NT2/D1 (cell line): Measurements from ENCODE around the gene SPAG5.

Source experiments
- DNase-seq: peaks from one replicate; pipeline ENCODE4 v3.0.0-alpha.2; 2011; ENCODE audit warnings: low read depth, low spot score
- H3K27me3 ChIP-seq: 2 replicates; pipeline ENCODE4 v1.6.0; 2011; ENCODE audit warnings: mild to moderate bottlenecking; ENCODE audit not compliant: insufficient read length, insufficient read depth
- H3K36me3 ChIP-seq: 2 replicates; pipeline ENCODE4 v1.6.1; 2011; ENCODE audit warnings: mild to moderate bottlenecking, low read length, mixed read lengths; ENCODE audit not compliant: insufficient read depth, insufficient read length
- H3K4me1 ChIP-seq: 2 replicates; pipeline ENCODE4 v1.5.1; 2011; ENCODE audit not compliant: insufficient read depth, insufficient read length
- H3K4me3 ChIP-seq: 2 replicates; pipeline ENCODE4 v1.5.1; 2011; ENCODE audit warnings: low read depth; ENCODE audit not compliant: insufficient read length
- H3K9ac ChIP-seq: 2 replicates; pipeline ENCODE4 v1.6.0; 2011; ENCODE audit warnings: low read depth; ENCODE audit not compliant: insufficient read length
- H3K9me3 ChIP-seq: 2 replicates; pipeline ENCODE4 v1.5.1; 2011; ENCODE audit warnings: mild to moderate bottlenecking, low read length; ENCODE audit not compliant: insufficient read depth
- SUZ12 ChIP-seq: IDR thresholded peaks from 2 replicates; pipeline ENCODE4 v1.6.1; 2011; ENCODE audit not compliant: insufficient read length, insufficient read depth; ENCODE audit errors: extremely low read depth
- YY1 ChIP-seq: IDR thresholded peaks from 2 replicates; pipeline ENCODE4 v1.6.1; 2011; ENCODE audit not compliant: insufficient read length, insufficient read depth
- ZNF274 ChIP-seq: IDR thresholded peaks from 2 replicates; pipeline ENCODE4 v1.6.1; 2011; ENCODE audit warnings: mild to moderate bottlenecking, low read depth, low read length

SPAG5 gene

GRCh38 chr17:28575126-28575795, 23.6 kb downstream of the SPAG5 start:
- Histone ChIP-seq H3K36me3 (peaks cover 55% of the 10 kb centered on the region), H3K9ac (no peak overlapping the region), H3K4me3 (no peak overlapping the region), H3K4me1 (peaks cover 12% of the 10 kb centered on the region), H3K9me3 (no peaks in the 10 kb centered on the region), H3K27me3 (peaks cover 7% of the 10 kb centered on the region)
- TF ChIP-seq YY1 (no peak), ZNF274 (no peak), SUZ12 (no peak)
- DNase-seq, result no peak

DNA sequence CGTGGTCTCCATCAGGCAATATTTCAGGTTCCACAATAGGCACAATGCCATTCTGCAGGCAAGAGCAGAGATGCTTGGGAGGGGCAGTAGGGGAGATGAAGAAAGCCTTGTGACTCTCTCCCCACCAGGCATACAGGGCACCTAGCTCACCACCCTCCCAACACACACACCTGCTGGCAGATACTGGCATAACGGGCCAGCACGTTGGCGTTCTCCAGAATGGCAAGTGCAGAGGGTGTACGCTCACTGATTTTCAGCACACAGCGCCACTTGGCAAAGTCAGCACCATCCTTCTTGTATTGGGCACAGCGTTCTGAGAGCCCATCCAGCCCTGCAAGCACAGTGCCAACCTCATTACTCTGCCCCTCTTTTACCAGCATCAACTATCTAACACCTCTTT, 24.3 kb downstream of the SPAG5 start:
- Histone ChIP-seq H3K9ac (no peak overlapping the region), H3K9me3 (no peaks in the 10 kb centered on the region), H3K4me1 (peaks cover 12% of the 10 kb centered on the region), H3K4me3 (no peak overlapping the region), H3K27me3 (peaks cover 7% of the 10 kb centered on the region), H3K36me3 (peaks cover 51% of the 10 kb centered on the region)
- TF ChIP-seq SUZ12 (no peak), ZNF274 (no peak), YY1 (no peak)
- no peak for DNase-seq

DNA sequence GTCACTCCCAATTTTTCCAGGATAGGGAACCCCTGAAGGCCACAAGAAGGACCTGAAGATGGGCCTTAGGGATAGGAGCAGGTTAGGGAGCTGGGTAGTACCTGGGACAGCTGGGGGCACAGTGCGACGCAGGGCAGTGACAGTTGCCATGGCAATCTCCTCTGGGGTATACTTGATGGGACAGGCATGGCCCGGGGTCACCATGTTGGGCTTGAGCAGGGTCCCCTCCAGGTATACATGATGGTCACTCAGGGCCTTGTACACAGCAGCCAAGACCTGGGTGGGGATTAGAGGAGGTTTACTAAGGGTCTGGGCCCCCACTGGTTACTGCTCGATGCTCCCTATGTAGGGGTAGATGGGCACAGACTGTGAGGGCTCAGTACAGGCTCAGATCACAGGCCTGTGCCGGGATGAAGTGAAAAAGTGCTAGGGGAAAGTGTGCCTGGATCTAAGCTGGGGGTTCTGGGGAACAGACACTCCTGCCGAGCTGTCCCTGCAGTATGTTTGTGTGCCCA, 24.8 kb downstream of the SPAG5 start:
- no peak for DNase-seq
- H3K36me3 ChIP-seq, result peaks cover 47% of the 10 kb centered on the region
- H3K9me3 ChIP-seq, result no peaks in the 10 kb centered on the region
- no peak overlapping the region for H3K4me3 ChIP-seq
- no peak for TF ChIP-seq ZNF274
- TF ChIP-seq YY1, result no peak
- TF ChIP-seq SUZ12, result no peak
- no peak overlapping the region for H3K9ac ChIP-seq
- peaks cover 7% of the 10 kb centered on the region for H3K27me3 ChIP-seq
- peaks cover 12% of the 10 kb centered on the region for H3K4me1 ChIP-seq

GRCh38 chr17:28573521-28573920, 25.3 kb downstream of the SPAG5 start:
- TF ChIP-seq YY1 (no peak), SUZ12 (no peak), ZNF274 (no peak)
- peaks cover 7% of the 10 kb centered on the region for H3K27me3 ChIP-seq
- H3K4me1 ChIP-seq, result peaks cover 12% of the 10 kb centered on the region
- H3K9ac ChIP-seq, result no peak overlapping the region
- DNase-seq, result no peak
- no peaks in the 10 kb centered on the region for H3K9me3 ChIP-seq
- H3K4me3 ChIP-seq, result no peak overlapping the region
- H3K36me3 ChIP-seq, result peaks cover 42% of the 10 kb centered on the region

- Histone ChIP-seq H3K27me3 (peaks cover 7% of the 10 kb centered on the region), H3K36me3 (peaks cover 37% of the 10 kb centered on the region), H3K4me3 (no peak overlapping the region), H3K9me3 (no peaks in the 10 kb centered on the region), H3K4me1 (peaks cover 12% of the 10 kb centered on the region), H3K9ac (no peak overlapping the region)
- TF ChIP-seq ZNF274 (no peak), YY1 (no peak), SUZ12 (no peak)
- no peak for DNase-seq
Measured at GRCh38 chr17:28573040-28573380, 25.8 kb downstream of the SPAG5 start.

- no peak overlapping the region for H3K9ac ChIP-seq
- H3K4me1 ChIP-seq, result peaks cover 12% of the 10 kb centered on the region
- TF ChIP-seq SUZ12 (no peak), ZNF274 (no peak), YY1 (no peak)
- no peaks in the 10 kb centered on the region for H3K9me3 ChIP-seq
- H3K4me3 ChIP-seq, result no peak overlapping the region
- H3K27me3 ChIP-seq, result peaks cover 7% of the 10 kb centered on the region
- no peak for DNase-seq
- H3K36me3 ChIP-seq, result peaks cover 31% of the 10 kb centered on the region
Measured at GRCh38 chr17:28572259-28573039, 26.4 kb downstream of the SPAG5 start.
